HepG2 (cell line): Measurements from ENCODE around the gene CPT1B. TPM values are rescaled to one million over a fixed set of nuclear protein-coding genes. Genes with fewer than 3 reads are reported as not detected.
A peak's percentile ranks its signal among the peaks of the same experiment; 100 is the strongest.

ENCODE experiments used
- DR1 ChIP-seq: sonication (generic); formaldehyde crosslinking; IDR thresholded peaks from 2 replicates; pipeline ENCODE4 v1.8.0; 2021; ENCODE audit warnings: mild to moderate bottlenecking, missing genetic modification reagents, inconsistent platforms
- GRHL1 ChIP-seq: sonication (generic); formaldehyde crosslinking; conservative IDR thresholded peaks from 2 replicates; pipeline ENCODE4 v1.8.0; 2022; ENCODE audit warnings: missing genetic modification reagents
- MXD1 ChIP-seq: sonication (generic); formaldehyde crosslinking; IDR thresholded peaks from 2 replicates; pipeline ENCODE4 v1.4.0; 2020; ENCODE audit warnings: mild to moderate bottlenecking, missing genetic modification reagents
- PHF20 ChIP-seq: sonication (generic); formaldehyde crosslinking; IDR thresholded peaks from 2 replicates; pipeline ENCODE4 v1.5.0; 2020; ENCODE audit warnings: mild to moderate bottlenecking, missing genetic modification reagents
- RERE ChIP-seq: IDR thresholded peaks from 2 replicates; pipeline ENCODE4 v1.6.1; 2016; ENCODE audit warnings: low read depth, missing genetic modification reagents, missing compliant biosample characterization
- SCMH1 ChIP-seq: sonication (generic); formaldehyde crosslinking; IDR thresholded peaks from 2 replicates; pipeline ENCODE4 v1.9.0; 2021; ENCODE audit warnings: missing genetic modification reagents, mild to moderate bottlenecking, borderline replicate concordance
- SP2 ChIP-seq: sonication (generic); formaldehyde crosslinking; IDR thresholded peaks from 2 replicates; pipeline ENCODE4 v1.5.1; 2020; ENCODE audit warnings: mild to moderate bottlenecking, missing genetic modification reagents
- TBX2 ChIP-seq: sonication (generic); formaldehyde crosslinking; IDR thresholded peaks from 2 replicates; pipeline ENCODE4 v1.5.0; 2020; ENCODE audit warnings: missing genetic modification reagents, mild to moderate bottlenecking, borderline replicate concordance
- ZBTB2 ChIP-seq: sonication (generic); formaldehyde crosslinking; IDR thresholded peaks from 2 replicates; pipeline ENCODE4 v1.8.0; 2022; ENCODE audit warnings: low read depth, missing genetic modification reagents
- ZBTB4 ChIP-seq: sonication (generic); formaldehyde crosslinking; IDR thresholded peaks from 2 replicates; pipeline ENCODE4 v1.4.0; 2020; ENCODE audit warnings: missing genetic modification reagents, mild to moderate bottlenecking, borderline replicate concordance
- ZFP62 ChIP-seq: sonication (generic); formaldehyde crosslinking; IDR thresholded peaks from 2 replicates; pipeline ENCODE4 v1.4.0; 2020; ENCODE audit warnings: missing genetic modification reagents
- ZNF572 ChIP-seq: sonication (generic); formaldehyde crosslinking; IDR thresholded peaks from 2 replicates; pipeline ENCODE4 v1.5.1; 2020; ENCODE audit warnings: mild to moderate bottlenecking, missing genetic modification reagents
- ZNF629 ChIP-seq: sonication (generic); formaldehyde crosslinking; conservative IDR thresholded peaks from 2 replicates; pipeline ENCODE4 v1.5.0; 2020; ENCODE audit warnings: missing genetic modification reagents
- ZNF674 ChIP-seq: sonication (generic); formaldehyde crosslinking; IDR thresholded peaks from 2 replicates; pipeline ENCODE4 v1.5.0; 2020; ENCODE audit warnings: low read depth, mild to moderate bottlenecking, missing genetic modification reagents
- ZNF713 ChIP-seq: sonication (generic); formaldehyde crosslinking; IDR thresholded peaks from 2 replicates; pipeline ENCODE4 v1.4.0; 2020; ENCODE audit warnings: mild to moderate bottlenecking, missing genetic modification reagents
- ZNF878 ChIP-seq: sonication (generic); formaldehyde crosslinking; IDR thresholded peaks from 2 replicates; pipeline ENCODE4 v1.8.1; 2023; ENCODE audit warnings: mild to moderate bottlenecking, missing genetic modification reagents, moderate library complexity
- polyA plus RNA-seq, 8 experiments: library from polyadenylated mRNA; depleted of rRNA in 3 of 8; stranded (reverse) in 7 of 8; unstranded in 1 of 8; fragments of >200 nt; fragmentation: Illumina TruSeq in 4 of 8; extraction: Trizol in 4 of 8; gene quantifications; 2 replicates each; pipeline versions ENCODE4 v1.2.1 to v1.2.3, GENCODE V29; 2011 to 2016; ENCODE audit warnings: low read depth in 4 of 8, missing spikeins in 1 of 8, mixed read lengths in 1 of 8; ENCODE audit not compliant: insufficient read depth in 1 of 8
- total RNA-seq, 5 experiments: library from RNA; depleted of rRNA; stranded (reverse); fragments of >200 nt; fragmentation: Illumina TruSeq; extraction: Trizol; gene quantifications; 2 replicates each; pipeline ENCODE4 v1.2.3, GENCODE V29; 2016; ENCODE audit warnings: low read depth in 1 of 5

The CPT1B gene
- total and polyA plus RNA-seq, 2 of the 13 experiments (the other 11 are each of a cell fraction or from before 2014, with no cell fraction given), result 9.2 to 19.5 TPM

- TF ChIP-seq RERE (CRISPR knock-in tag) (no peak), DR1 (0 out of 2 replicates have a peak, but pooled peaks have one; percentile 48), ZNF572 (CRISPR knock-in tag) (peak; percentile 61; the same call in 1 of the 2 replicates), TBX2 (CRISPR knock-in tag) (peak; percentile 78), GRHL1 (CRISPR knock-in tag) (no peak), ZNF674 (CRISPR knock-in tag) (no peak), MXD1 (CRISPR knock-in tag) (0 out of 2 replicates have a peak, but pooled peaks have one; percentile 11), PHF20 (CRISPR knock-in tag) (no peak), ZNF713 (peak; percentile 79; the same call in 1 of the 2 replicates), ZFP62 (CRISPR knock-in tag) (no peak), ZNF878 (no peak), ZBTB2 (CRISPR knock-in tag) (peak; percentile 40; the same call in 1 of the 2 replicates), SCMH1 (CRISPR knock-in tag) (no peak), ZNF629 (0 out of 2 replicates have a peak, but pooled peaks have one; percentile 34), SP2 (peak; percentile 42; the same call in 1 of the 2 replicates), ZBTB4 (CRISPR knock-in tag) (peak; percentile 77; the same call in 1 of the 2 replicates)
Observed at GRCh38 chr22:50622723-50623327, 44.6 kb upstream of the CPT1B start (continued).
